Measurements from ENCODE around the gene KCNQ1. TPM values are rescaled to one million over a fixed set of nuclear protein-coding genes. Genes with fewer than 3 reads are reported as not detected.

Gene KCNQ1
- total RNA-seq, 1 experiment from 2014 or later, result not detected

DNA sequence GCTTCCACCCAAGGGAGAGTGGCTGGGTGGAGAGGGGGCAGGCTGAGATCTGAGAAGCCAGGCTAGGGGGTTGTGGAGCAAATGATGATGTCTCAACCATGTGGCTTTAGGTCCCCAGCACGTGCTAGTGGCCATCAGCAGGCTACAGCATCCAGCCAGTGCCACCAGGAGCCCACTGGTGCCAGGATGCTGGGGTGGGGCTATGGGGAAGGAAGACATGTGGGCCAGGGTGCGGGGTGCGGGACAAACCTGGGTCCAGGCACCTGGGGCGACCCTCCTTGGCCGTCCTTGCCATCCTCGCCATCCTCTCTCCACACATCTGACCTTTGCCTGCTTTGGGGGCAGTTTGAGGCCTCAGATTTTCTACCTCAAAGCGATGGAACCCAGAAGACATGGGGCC, 104.3 kb downstream of the KCNQ1 start:
- no peak for TF ChIP-seq CTCF (IDR thresholded peaks at IDR 0.05; ENCODE audit: unreplicated experiment)
- Mint-ChIP-seq H3K27ac (ENCODE audit: low read depth, unreplicated experiment) (no peak overlapping the region), H3K36me3 (ENCODE audit: insufficient read depth, unreplicated experiment) (no peaks in the 10 kb centered on the region), H3K4me1 (ENCODE audit: insufficient read depth, unreplicated experiment) (peaks cover 3% of the 10 kb centered on the region), H3K9me3 (ENCODE audit: unreplicated experiment) (no peaks in the 10 kb centered on the region), H3K27me3 (ENCODE audit: insufficient read depth, unreplicated experiment) (peaks cover 22% of the 10 kb centered on the region), H3K4me3 (ENCODE audit: unreplicated experiment) (no peak overlapping the region)
- BruUV-seq (replicated peaks), result no TSS peak
- ChIA-PET POLR2A (no interaction called here), CTCF (no interaction called here)
- intact Hi-C loops (cut with micrococcal nuclease), result no loop called here
- no peak for DNase-seq (ENCODE audit: unreplicated experiment)

DNA sequence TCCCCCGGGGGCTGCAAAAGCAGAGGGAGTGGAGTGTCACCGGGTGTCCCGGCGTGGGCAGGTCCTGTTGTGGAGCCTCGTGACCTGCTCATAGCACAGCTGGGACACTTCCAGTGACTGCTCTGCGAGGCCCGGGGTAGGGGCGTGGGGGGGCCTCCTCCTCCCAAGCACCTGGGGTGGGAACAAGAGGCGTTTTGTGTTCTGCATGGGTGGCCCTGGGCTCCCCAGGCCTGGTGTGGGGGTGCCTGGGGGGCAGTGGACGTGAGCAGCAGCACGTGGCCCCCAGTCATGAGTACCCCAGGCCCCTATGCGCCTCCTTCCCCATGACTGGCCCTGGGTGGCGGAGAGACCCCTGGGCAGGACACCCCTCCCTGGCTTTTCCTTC, 104.7 kb downstream of the KCNQ1 start:
- POLR2A ChIA-PET, result no interaction called here
- Mint-ChIP-seq H3K27ac (ENCODE audit: low read depth, unreplicated experiment) (no peak overlapping the region), H3K4me3 (ENCODE audit: unreplicated experiment) (no peak overlapping the region), H3K27me3 (ENCODE audit: insufficient read depth, unreplicated experiment) (peaks cover 22% of the 10 kb centered on the region), H3K4me1 (ENCODE audit: insufficient read depth, unreplicated experiment) (peaks cover 5% of the 10 kb centered on the region), H3K9me3 (ENCODE audit: unreplicated experiment) (no peaks in the 10 kb centered on the region), H3K36me3 (ENCODE audit: insufficient read depth, unreplicated experiment) (no peaks in the 10 kb centered on the region)
- no TSS peak for BruUV-seq (replicated peaks)
- intact Hi-C loops (cut with micrococcal nuclease), result no loop called here
- no peak for DNase-seq (ENCODE audit: unreplicated experiment)
- no peak for TF ChIP-seq CTCF (IDR thresholded peaks at IDR 0.05; ENCODE audit: unreplicated experiment)
- CTCF ChIA-PET, result no interaction called here

DNA sequence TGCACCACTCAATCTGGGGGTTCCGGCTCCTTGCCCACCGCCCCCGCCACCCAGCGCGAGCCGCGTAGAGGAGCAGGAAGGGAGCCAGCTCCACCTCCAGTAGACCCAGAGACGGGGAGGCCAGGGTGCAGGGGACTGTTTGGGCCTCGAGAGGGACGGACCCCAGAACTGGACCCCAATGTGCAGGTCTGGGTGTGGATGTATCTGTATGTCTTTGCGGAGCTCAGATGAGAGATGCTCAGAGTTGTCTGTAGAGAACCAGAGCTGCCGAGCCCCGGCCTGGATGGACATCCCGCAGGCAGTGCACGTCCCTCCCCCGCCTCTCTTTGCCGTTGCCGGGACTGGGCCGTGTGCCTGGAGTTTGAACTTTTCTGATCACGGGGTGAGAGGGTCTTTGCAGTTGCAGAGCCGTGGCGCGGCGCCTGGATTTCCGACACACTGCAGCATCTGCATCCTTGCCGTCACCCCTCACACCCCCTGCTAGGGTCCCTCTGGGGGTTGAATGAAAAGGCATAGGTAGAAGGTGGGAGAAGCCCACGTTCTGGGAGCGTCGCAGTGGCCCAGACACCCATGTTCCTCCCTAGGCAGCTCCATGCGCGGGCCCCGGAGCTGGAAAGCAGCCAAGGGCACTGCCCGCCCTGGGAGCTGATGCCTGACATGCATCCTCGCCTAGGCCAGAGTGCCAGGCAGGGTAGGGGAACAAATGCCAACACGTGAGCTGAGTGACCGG, 105.2 kb downstream of the KCNQ1 start:
- H3K9me3 Mint-ChIP-seq (ENCODE audit: unreplicated experiment), result no peaks in the 10 kb centered on the region
- peaks cover 22% of the 10 kb centered on the region for H3K27me3 Mint-ChIP-seq (ENCODE audit: insufficient read depth, unreplicated experiment)
- intact Hi-C loops (cut with micrococcal nuclease), result no loop called here
- H3K4me1 Mint-ChIP-seq (ENCODE audit: insufficient read depth, unreplicated experiment), result peaks cover 5% of the 10 kb centered on the region
- BruUV-seq (replicated peaks), result no TSS peak
- no peak for TF ChIP-seq CTCF (IDR thresholded peaks at IDR 0.05; ENCODE audit: unreplicated experiment)
- H3K4me3 Mint-ChIP-seq (ENCODE audit: unreplicated experiment), result no peak overlapping the region
- DNase-seq (ENCODE audit: unreplicated experiment), result no peak
- POLR2A ChIA-PET, result no interaction called here
- CTCF ChIA-PET, result interaction anchor here (0.6 to 1.6 kb wide), 2 partner anchors 17 to 229 kb away, joined by 3 to 7 read pairs; no protein-coding TSS in a partner anchor
- H3K36me3 Mint-ChIP-seq (ENCODE audit: insufficient read depth, unreplicated experiment), result no peaks in the 10 kb centered on the region
- no peak overlapping the region for H3K27ac Mint-ChIP-seq (ENCODE audit: low read depth, unreplicated experiment)

DNA sequence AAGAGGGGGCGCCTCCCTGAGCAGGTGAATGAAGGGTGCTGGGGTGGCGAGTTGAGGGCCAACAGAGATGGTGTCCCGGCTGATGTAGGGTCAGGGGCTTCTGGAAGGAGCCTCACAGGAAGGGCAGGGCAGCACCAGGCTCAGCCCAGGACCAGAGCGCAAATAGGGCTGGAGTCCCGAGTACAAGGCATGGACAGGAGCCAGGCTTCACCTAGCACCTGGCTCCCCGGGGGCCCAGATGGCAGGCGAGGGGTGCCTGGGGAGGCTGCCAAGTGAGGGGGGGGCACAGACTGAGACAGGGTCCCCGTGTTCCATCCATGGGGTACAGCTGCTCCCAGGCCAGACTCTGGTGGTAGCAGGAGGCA, 105.8 kb downstream of the KCNQ1 start:
- peaks cover 22% of the 10 kb centered on the region for H3K27me3 Mint-ChIP-seq (ENCODE audit: insufficient read depth, unreplicated experiment)
- no TSS peak for BruUV-seq (replicated peaks)
- CTCF ChIA-PET, result interaction anchor here (1.6 kb wide), 1 partner anchor 18 kb away, joined by 7 read pairs; no protein-coding TSS in a partner anchor
- POLR2A ChIA-PET, result no interaction called here
- intact Hi-C loops (cut with micrococcal nuclease), result no loop called here
- no peak overlapping the region for H3K27ac Mint-ChIP-seq (ENCODE audit: low read depth, unreplicated experiment)
- DNase-seq (ENCODE audit: unreplicated experiment), result no peak
- no peaks in the 10 kb centered on the region for H3K9me3 Mint-ChIP-seq (ENCODE audit: unreplicated experiment)
- H3K36me3 Mint-ChIP-seq (ENCODE audit: insufficient read depth, unreplicated experiment), result no peaks in the 10 kb centered on the region
- H3K4me1 Mint-ChIP-seq (ENCODE audit: insufficient read depth, unreplicated experiment), result peaks cover 5% of the 10 kb centered on the region
- no peak for TF ChIP-seq CTCF (IDR thresholded peaks at IDR 0.05; ENCODE audit: unreplicated experiment)
- H3K4me3 Mint-ChIP-seq (ENCODE audit: unreplicated experiment), result no peak overlapping the region

All from MCF 10A (cell line).